ENCODE results near the gene MAST2.

MAST2 gene

DNA sequence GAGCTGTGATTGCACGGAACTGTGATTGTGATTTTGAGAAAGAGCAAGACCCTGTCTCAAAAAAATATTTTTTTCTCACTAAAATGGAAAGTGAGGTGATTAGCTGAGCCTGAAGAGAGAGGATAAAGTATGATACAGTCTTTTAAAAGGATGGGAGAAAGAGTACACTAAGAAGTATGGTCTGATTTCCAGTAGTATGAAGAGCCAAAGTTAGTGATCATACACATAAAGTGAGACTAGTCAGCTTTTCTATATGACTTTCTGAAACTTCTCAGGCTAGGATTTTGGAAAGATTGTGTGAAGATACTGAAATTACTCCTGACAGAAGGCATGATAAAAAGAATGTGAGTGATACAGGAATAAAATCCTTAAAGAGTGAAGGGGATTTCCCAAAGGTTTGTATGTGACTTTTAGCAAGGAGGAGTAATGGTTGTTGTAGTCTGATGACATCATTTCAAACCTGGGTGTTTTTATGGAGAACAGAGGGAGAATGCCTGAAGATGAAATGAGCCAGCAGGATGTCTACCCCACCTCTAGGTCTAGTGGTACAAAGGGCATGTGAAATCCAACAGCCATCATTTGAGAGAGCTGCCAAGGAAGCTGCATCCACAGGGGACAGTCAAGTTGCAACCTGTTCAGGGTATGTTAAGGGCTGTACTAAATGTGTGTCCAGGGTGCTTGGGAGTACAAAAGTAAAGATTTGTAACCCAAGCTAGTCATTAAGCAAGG is 171.3 kb downstream of the MAST2 start:
- DNase-seq (ENCODE audit: low read depth in 4 of 4, low spot score in 1 of 4) = no peak

DNA sequence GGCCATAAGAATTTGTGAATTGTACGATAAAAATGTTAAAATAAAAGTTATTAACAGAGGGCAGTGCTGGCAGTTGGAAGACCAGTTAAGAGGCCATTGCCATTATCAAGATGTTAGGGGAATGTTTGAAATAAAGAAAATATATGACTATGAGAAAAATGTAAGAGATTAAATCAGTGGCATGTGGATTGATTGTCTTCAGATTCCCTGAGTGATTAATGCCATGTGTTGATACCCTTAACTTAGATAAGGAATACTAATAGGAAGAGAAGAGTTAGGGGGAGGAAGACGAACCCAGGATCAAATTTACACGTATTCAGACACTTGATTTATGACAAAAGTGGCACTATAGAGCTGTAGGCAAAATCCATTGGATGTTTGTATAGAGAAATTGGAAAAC is 173.2 kb downstream of the MAST2 start:
- DNase-seq (ENCODE audit: low read depth in 4 of 4, low spot score in 1 of 4) = no peak

GRCh38 chr1:45979074-45979777 is 175.8 kb downstream of the MAST2 start:
- no peak for DNase-seq (ENCODE audit: low read depth in 4 of 4, low spot score in 1 of 4)

DNA sequence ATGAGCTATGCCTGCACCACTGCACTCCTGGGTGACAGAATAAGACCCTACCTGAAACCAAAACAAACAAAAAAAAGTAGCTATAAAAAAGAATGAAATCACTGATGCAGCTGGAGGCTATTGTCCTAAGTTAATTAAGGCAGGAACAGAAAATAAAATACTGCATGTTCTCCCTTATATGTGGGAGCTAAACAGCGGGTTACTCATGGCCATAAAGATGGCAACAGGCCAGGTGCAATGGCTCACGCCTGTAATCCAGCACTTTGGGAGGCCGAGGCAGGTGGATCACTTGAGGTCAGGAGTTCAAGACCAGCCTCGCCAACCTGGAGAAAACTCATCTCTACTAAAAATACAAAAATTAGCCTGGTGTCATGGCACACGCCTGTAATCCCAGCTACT is 176.4 kb downstream of the MAST2 start:
- no peak for DNase-seq (ENCODE audit: low read depth in 4 of 4, low spot score in 1 of 4)

DNA sequence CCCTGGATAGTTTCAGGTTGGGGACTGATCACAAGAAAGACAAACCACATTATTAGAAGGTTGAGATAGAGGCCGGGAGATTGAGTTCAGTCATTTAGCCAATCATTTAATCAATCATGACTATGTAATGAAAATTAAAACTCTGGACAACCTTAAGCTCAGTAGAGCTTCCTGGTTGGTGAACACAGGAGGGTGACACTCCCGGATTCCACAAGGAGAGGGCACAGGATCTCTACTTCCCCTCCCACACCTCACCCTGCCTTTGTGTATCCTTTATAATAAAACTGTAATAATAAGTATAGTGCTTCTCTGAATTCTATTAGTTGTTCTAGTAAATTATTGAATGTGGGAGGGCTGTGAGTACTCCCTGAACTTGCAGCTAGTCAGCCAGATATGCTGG is 178.9 kb downstream of the MAST2 start:
- no peak for DNase-seq (ENCODE audit: low read depth in 4 of 4, low spot score in 1 of 4)

GRCh38 chr1:45983967-45984366 is 180.6 kb downstream of the MAST2 start:
- DNase-seq (ENCODE audit: low read depth in 4 of 4, low spot score in 1 of 4) = no peak

DNA sequence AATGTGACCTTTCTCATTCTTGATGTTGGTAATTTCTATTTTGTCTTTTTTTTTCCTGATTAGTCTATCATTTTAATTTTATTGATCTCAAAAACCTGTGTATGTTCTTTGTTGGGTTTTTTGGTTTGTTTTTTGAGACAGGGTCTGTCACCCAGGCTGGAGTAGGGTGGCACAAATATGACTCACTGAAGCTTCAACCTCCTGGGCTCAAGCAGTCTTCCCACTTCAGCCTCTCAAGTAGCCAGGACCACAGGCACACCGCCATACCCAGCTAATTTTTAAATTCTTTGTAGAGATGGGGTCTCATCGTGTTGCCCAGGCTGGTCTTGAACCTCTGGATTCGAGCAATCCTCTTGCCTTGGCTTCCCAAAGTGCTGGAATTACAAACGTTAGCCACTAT is 183.8 kb downstream of the MAST2 start:
- DNase-seq (ENCODE audit: low read depth in 4 of 4, low spot score in 1 of 4) = no peak

DNA sequence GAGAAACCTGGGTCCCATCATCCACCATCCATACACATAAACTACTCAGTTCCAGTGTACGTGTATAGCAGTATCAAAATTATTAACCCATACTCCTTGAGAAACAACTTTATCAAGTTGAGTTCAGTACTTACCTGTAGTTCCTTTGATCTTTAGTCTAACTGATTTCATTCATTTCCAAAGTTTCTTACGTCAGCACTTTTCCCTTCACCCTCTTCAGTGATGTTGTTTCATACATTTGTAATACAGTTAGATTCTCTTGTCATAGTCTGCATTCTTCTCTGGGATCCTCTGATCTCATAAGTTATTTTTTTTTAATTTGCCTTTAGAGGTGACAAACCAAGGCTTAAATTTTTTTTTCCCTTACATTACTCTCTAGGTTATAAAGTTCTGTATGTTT is 185.8 kb downstream of the MAST2 start:
- DNase-seq (ENCODE audit: low read depth in 4 of 4, low spot score in 1 of 4) = no peak

- no peak for DNase-seq (ENCODE audit: low read depth in 4 of 4, low spot score in 1 of 4)
Measured at GRCh38 chr1:45994423-45994822, 191.0 kb downstream of the MAST2 start.

DNA sequence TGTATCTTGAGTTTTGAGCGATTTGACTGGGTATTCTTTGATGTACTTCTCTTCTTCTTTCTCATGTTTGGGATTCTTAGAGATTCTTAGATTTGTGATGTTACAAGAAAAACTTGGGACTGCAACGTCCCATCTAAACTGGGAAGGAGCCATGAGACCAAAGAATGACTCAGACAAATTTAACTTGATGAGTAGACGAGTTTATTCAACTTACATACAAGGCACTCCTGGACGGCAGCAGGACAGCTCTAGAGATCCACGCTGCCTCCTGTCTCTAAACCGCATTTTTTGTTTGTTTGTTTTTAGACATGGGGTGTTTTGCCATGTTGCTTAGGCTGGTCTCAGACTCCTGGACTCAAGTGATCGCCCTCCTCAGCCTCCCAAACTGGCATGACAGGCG is 191.9 kb downstream of the MAST2 start:
- DNase-seq (ENCODE audit: low read depth in 4 of 4, low spot score in 1 of 4) = no peak

- DNase-seq (ENCODE audit: low read depth in 4 of 4, low spot score in 1 of 4) = no peak
Measured at GRCh38 chr1:45998020-45998617, 194.7 kb downstream of the MAST2 start.

DNA sequence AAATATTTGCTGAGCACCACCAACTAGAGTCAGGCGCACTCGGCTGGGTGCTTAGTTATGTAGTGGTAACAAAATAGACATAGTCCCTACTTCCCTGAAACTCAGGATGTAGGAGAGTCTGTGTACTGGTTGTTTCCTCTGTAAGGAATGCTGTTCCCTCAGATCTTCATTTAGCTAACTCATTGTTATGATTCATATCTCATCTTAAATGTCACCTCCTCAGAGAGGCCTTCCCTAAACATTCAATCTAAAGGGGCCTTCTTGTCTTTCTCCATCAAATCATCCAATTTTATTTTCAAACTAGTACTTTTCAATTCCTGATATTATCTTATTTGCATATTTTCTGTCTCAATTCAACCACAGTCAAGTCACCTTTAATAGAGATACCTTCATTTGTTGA is 196.1 kb downstream of the MAST2 start:
- DNase-seq (ENCODE audit: low read depth in 4 of 4, low spot score in 1 of 4) = no peak

GRCh38 chr1:46001081-46001785 is 197.8 kb downstream of the MAST2 start:
- DNase-seq (ENCODE audit: low read depth in 4 of 4, low spot score in 1 of 4) = no peak

DNA sequence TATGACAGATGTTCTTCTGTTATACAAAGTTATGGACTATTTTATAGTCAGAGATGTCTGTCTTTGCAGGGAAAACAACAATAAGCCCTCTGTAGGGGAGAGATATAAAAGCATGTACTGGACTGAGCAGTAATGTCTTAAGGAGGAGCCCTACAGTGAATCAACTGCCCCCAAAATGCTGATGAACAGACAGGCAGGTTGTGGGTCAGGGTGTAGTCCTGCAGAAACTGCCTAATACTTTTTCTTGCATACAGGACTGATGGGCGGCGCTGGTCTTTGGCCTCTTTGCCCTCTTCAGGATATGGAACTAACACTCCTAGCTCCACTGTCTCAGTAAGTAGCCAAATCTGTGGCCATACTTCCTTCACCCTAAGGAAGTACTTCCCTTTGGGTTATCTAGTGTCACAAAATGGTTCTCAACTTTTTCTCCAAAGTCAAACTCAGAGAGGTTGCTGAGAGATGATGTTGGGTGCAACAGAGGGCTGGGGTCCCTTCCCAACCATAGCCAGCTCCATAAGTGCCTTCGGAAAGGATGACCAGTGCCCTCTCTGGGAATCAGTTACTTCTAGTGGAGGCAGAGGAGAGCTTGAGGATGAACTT is 199.2 kb downstream of the MAST2 start:
- DNase-seq (ENCODE audit: low read depth in 4 of 4, low spot score in 1 of 4) = no peak

- DNase-seq (ENCODE audit: low read depth in 4 of 4, low spot score in 1 of 4) = no peak
Measured at GRCh38 chr1:46003315-46003714, 199.9 kb downstream of the MAST2 start.

GRCh38 chr1:46004492-46004891 is 201.1 kb downstream of the MAST2 start:
- no peak for DNase-seq (ENCODE audit: low read depth in 4 of 4, low spot score in 1 of 4)

- no peak for DNase-seq (ENCODE audit: low read depth in 4 of 4, low spot score in 1 of 4)
Measured at GRCh38 chr1:46005594-46005993, 202.2 kb downstream of the MAST2 start.

DNA sequence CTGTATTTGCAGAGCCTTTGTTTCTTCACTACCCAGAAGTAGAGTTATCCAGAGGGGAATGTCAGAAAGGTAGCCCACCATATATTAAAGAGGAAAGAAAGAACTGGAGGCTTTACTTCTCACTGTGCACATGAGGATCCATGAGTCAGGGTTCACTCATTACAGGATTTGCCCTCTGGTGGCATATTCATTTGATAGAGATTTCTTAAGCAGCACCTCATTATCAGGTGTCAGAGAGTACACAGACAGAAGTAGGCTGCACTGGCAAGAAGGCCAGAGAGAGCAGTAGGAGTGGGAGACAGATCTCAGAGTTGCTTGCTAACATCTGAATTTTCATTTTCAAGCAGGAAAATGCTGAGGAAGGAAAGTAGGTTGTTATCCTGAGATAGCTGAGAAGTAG is 205.2 kb downstream of the MAST2 start:
- DNase-seq (ENCODE audit: low read depth in 4 of 4, low spot score in 1 of 4) = no peak

DNA sequence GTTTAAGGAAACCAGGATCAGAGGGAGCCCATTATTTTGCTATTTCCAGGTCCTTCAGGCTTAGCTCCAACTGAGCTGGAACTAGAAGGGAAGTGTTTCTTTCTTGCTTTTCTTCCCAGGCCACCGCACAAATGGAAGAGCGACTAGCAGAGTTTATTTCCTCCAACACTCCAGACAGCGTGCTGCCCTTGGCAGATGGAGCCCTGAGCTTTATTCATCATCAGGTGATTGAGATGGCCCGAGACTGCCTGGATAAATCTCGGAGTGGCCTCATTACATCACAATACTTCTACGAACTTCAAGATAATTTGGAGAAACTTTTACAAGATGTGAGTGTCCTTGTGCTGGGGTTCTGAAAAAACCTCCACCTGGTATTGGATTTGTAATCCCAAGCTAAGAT is 207.2 kb downstream of the MAST2 start:
- no peak for DNase-seq (ENCODE audit: low read depth in 4 of 4, low spot score in 1 of 4)

GRCh38 chr1:46011121-46011695 is 207.8 kb downstream of the MAST2 start:
- no peak for DNase-seq (ENCODE audit: low read depth in 4 of 4, low spot score in 1 of 4)

DNA sequence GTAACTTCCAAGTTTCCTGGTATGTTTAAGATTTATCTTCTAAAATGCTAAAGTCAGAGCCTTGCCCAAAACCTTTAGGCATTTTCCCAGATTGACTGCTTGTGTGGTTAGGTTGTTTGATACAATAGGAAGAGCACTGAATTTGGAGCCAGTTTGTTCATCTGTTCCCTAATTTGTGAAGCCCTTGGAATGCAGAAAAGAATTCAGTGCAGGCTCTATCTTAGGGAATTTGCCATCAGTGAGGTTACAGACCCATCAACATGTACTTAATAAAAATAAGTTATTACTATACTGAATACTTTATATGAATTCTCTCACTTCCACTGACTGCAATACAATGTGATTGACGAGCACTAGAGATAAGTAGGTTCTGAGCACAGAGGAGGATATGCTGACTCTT is 208.8 kb downstream of the MAST2 start:
- DNase-seq (ENCODE audit: low read depth in 4 of 4, low spot score in 1 of 4) = no peak

All from stimulated activated CD4-positive, alpha-beta T cell treated with anti-CD3 and anti-CD28 coated beads, Interleukin-1b, Interleukin-23, amount 100 ng/mL, for 24 hours (primary cell).